ENCODE measurements around the gene CDIPT.

Gene CDIPT

GRCh38 chr16:29848420-29849297 lies 14.4 kb downstream of the CDIPT start:
- ChIA-PET CTCF (interaction anchor here (0.6 to 6.5 kb wide), 63 partner anchors 9 to 767 kb away, joined by 3 to 93 read pairs (median 4); partner anchors contain the start of genes CDIPT, KIF22, MVP and PAGR1), POLR2A (interaction anchor here (0.6 to 1.6 kb wide), 5 partner anchors 8 to 85 kb away, joined by 3 to 6 read pairs (median 3); partner anchors contain the start of gene CDIPT)
- peak; percentile 83 for DNase-seq (ENCODE audit: extremely low spot score)
- peak; percentile 93 for TF ChIP-seq CTCF (IDR thresholded peaks at IDR 0.05; ENCODE audit: control extremely low read depth, extremely low read depth, low read depth, missing control alignments)

- POLR2A ChIA-PET = no interaction called here
- TF ChIP-seq CTCF (IDR thresholded peaks at IDR 0.05; ENCODE audit: control extremely low read depth, extremely low read depth, low read depth, missing control alignments) = no peak
- CTCF ChIA-PET = interaction anchor here (1.3 to 2.1 kb wide), 4 partner anchors 16 to 871 kb away, joined by 3 to 5 read pairs (median 4); partner anchors contain the start of genes PAGR1 and SPNS1
- DNase-seq (ENCODE audit: extremely low spot score) = no peak
Measured at GRCh38 chr16:29845656-29846055, 17.4 kb downstream of the CDIPT start.

GRCh38 chr16:29844575-29845331 lies 18.3 kb downstream of the CDIPT start:
- DNase-seq (ENCODE audit: extremely low spot score) = no peak
- CTCF ChIA-PET = interaction anchor here (1.0 to 2.1 kb wide), 3 partner anchors 10 to 29 kb away, joined by 4 to 5 read pairs (median 5); partner anchors contain the start of gene PAGR1
- TF ChIP-seq CTCF (IDR thresholded peaks at IDR 0.05; ENCODE audit: control extremely low read depth, extremely low read depth, low read depth, missing control alignments) = no peak
- POLR2A ChIA-PET = no interaction called here

GRCh38 chr16:29843931-29844330 lies 19.1 kb downstream of the CDIPT start:
- ChIA-PET POLR2A (no interaction called here), CTCF (interaction anchor here (1.0 kb wide), 1 partner anchor 9 kb away, joined by 5 read pairs; no protein-coding TSS in a partner anchor)
- no peak for TF ChIP-seq CTCF (IDR thresholded peaks at IDR 0.05; ENCODE audit: control extremely low read depth, extremely low read depth, low read depth, missing control alignments)
- no peak for DNase-seq (ENCODE audit: extremely low spot score)

- POLR2A ChIA-PET = interaction anchor here (0.5 kb wide), 1 partner anchor 161 kb away, joined by 4 read pairs; no protein-coding TSS in a partner anchor
- DNase-seq (ENCODE audit: extremely low spot score) = no peak
- TF ChIP-seq CTCF (IDR thresholded peaks at IDR 0.05; ENCODE audit: control extremely low read depth, extremely low read depth, low read depth, missing control alignments) = no peak
- CTCF ChIA-PET = no interaction called here
Measured at GRCh38 chr16:29842732-29843346, 20.2 kb downstream of the CDIPT start.

GRCh38 chr16:29841631-29842030 lies 21.4 kb downstream of the CDIPT start:
- POLR2A ChIA-PET = no interaction called here

More at GRCh38 chr16:29841631-29842030, 21.4 kb downstream of the CDIPT start:
- DNase-seq (ENCODE audit: extremely low spot score) = no peak
- TF ChIP-seq CTCF (IDR thresholded peaks at IDR 0.05; ENCODE audit: control extremely low read depth, extremely low read depth, low read depth, missing control alignments) = no peak
- CTCF ChIA-PET = interaction anchor here (0.7 to 1.4 kb wide), 2 partner anchors 21 to 34 kb away, joined by 4 read pairs; partner anchors contain the start of gene MVP

All from GM10248 (cell line).